SK-N-MC (cell line): ENCODE results near the gene DOCK10.

Source experiments
- EZH2 ChIP-seq: fragments of 200-600 bp; sonication (generic); IDR thresholded peaks from one replicate; pipeline ENCODE4 v1.6.1; 2017; ENCODE audit warnings: antibody characterized with exemption
- POLR2AphosphoS5 ChIP-seq: IDR thresholded peaks from 2 replicates; pipeline ENCODE4 v1.6.1; 2012; ENCODE audit warnings: mild to moderate bottlenecking, low read depth, low read length, borderline replicate concordance

DNA sequence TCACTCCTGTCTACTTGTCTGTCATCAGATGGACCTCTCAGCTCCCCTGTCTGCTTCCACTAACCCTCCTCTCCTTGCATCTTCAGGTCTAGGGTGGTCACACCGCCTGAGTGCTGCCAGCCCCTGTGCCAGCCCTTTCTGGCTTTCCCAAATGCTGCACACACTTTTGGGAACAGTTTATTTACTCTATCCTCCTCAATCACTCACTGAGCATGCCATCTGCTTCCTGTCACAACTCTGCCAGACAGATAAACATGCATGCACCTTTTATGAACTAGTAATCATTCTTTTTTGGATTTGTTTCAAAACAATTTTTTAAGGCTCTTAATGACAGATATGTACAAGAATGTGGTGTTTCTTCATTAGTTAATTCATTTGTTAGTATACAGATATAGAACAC is 269.8 kb downstream of the DOCK10 start:
- TF ChIP-seq POLR2AphosphoS5 (no peak), EZH2 (no peak)
